HepG2 (cell line): ENCODE data around the gene HES3. TPM values are rescaled to one million over a fixed set of nuclear protein-coding genes. Genes with fewer than 3 reads are reported as not detected.
A peak's percentile ranks its signal among the peaks of the same experiment; 100 is the strongest.

Source experiments
- CHD4 ChIP-seq: fragments of 200-600 bp; sonication (generic); IDR thresholded peaks from 2 replicates; pipeline ENCODE4 v1.7.0; 2017; ENCODE audit warnings: mild to moderate bottlenecking, low read length, borderline replicate concordance
- HNF1A ChIP-seq, 2 experiments: sonication (generic) in 1 of 2; formaldehyde crosslinking in 1 of 2; IDR thresholded peaks; 2 replicates each; pipeline versions ENCODE4 v1.4.0 to v1.6.1; 2016 to 2020; ENCODE audit warnings: borderline replicate concordance in 1 of 2, low read depth in 1 of 2, mild to moderate bottlenecking in 1 of 2, missing genetic modification reagents in 1 of 2
- KDM5A ChIP-seq: fragments of 200-600 bp; sonication (generic); IDR thresholded peaks from 2 replicates; pipeline ENCODE4 v1.7.0; 2018; ENCODE audit warnings: antibody characterized with exemption, mild to moderate bottlenecking, low read length, borderline replicate concordance
- PAF1 ChIP-seq: IDR thresholded peaks from 2 replicates; pipeline ENCODE4 v1.6.1; 2016; ENCODE audit warnings: missing genetic modification reagents, missing compliant biosample characterization
- POGK ChIP-seq: sonication (generic); formaldehyde crosslinking; conservative IDR thresholded peaks from 2 replicates; pipeline ENCODE4 v1.8.0; 2022; ENCODE audit warnings: mild to moderate bottlenecking, moderate library complexity, missing genetic modification reagents
- RELA ChIP-seq: sonication (generic); formaldehyde crosslinking; IDR thresholded peaks from 2 replicates; pipeline ENCODE4 v1.4.0; 2020; ENCODE audit warnings: missing genetic modification reagents
- TARDBP ChIP-seq: sonication (generic); formaldehyde crosslinking; IDR thresholded peaks from 2 replicates; pipeline ENCODE4 v1.8.0; 2022; ENCODE audit warnings: mild to moderate bottlenecking, missing genetic modification reagents
- TSC22D2 ChIP-seq: sonication (generic); formaldehyde crosslinking; IDR thresholded peaks from 2 replicates; pipeline ENCODE4 v1.5.1; 2020; ENCODE audit warnings: missing genetic modification reagents, mild to moderate bottlenecking, borderline replicate concordance
- ZBTB3 ChIP-seq: sonication (generic); formaldehyde crosslinking; IDR thresholded peaks from 2 replicates; pipeline ENCODE4 v1.4.0; 2020; ENCODE audit warnings: low read depth, mild to moderate bottlenecking, moderate library complexity, missing genetic modification reagents, borderline replicate concordance
- ZNF510 ChIP-seq: sonication (generic); formaldehyde crosslinking; IDR thresholded peaks from 2 replicates; pipeline ENCODE4 v1.4.0; 2020; ENCODE audit warnings: low read depth, mild to moderate bottlenecking, missing genetic modification reagents
- ZNF549 ChIP-seq: sonication (generic); formaldehyde crosslinking; IDR thresholded peaks from 2 replicates; pipeline ENCODE4 v1.5.0; 2020; ENCODE audit warnings: missing genetic modification reagents
- ZNF678 ChIP-seq: sonication (generic); formaldehyde crosslinking; IDR thresholded peaks from 2 replicates; pipeline ENCODE4 v1.4.0; 2020; ENCODE audit warnings: mild to moderate bottlenecking, missing genetic modification reagents
- polyA plus RNA-seq, 8 experiments: library from polyadenylated mRNA; depleted of rRNA in 3 of 8; stranded (reverse) in 7 of 8; unstranded in 1 of 8; fragments of >200 nt; fragmentation: Illumina TruSeq in 4 of 8; extraction: Trizol in 4 of 8; gene quantifications; 2 replicates each; pipeline versions ENCODE4 v1.2.1 to v1.2.3, GENCODE V29; 2011 to 2016; ENCODE audit warnings: low read depth in 4 of 8, missing spikeins in 1 of 8, mixed read lengths in 1 of 8; ENCODE audit not compliant: insufficient read depth in 1 of 8
- total RNA-seq, 5 experiments: library from RNA; depleted of rRNA; stranded (reverse); fragments of >200 nt; fragmentation: Illumina TruSeq; extraction: Trizol; gene quantifications; 2 replicates each; pipeline ENCODE4 v1.2.3, GENCODE V29; 2016; ENCODE audit warnings: low read depth in 1 of 5
- TF ChIP-seq, protein P1 (sequence below): sonication (generic); formaldehyde crosslinking; IDR thresholded peaks from 2 replicates; pipeline ENCODE4 v1.5.0; 2020; ENCODE audit warnings: mild to moderate bottlenecking, missing genetic modification reagents
- TF ChIP-seq, protein P2 (sequence below): sonication (generic); formaldehyde crosslinking; IDR thresholded peaks from 2 replicates; pipeline ENCODE4 v1.5.0; 2020; ENCODE audit warnings: missing genetic modification reagents

The HES3 gene
- total and polyA plus RNA-seq, 2 of the 13 experiments (the other 11 are each of a cell fraction or from before 2014, with no cell fraction given): not detected

DNA sequence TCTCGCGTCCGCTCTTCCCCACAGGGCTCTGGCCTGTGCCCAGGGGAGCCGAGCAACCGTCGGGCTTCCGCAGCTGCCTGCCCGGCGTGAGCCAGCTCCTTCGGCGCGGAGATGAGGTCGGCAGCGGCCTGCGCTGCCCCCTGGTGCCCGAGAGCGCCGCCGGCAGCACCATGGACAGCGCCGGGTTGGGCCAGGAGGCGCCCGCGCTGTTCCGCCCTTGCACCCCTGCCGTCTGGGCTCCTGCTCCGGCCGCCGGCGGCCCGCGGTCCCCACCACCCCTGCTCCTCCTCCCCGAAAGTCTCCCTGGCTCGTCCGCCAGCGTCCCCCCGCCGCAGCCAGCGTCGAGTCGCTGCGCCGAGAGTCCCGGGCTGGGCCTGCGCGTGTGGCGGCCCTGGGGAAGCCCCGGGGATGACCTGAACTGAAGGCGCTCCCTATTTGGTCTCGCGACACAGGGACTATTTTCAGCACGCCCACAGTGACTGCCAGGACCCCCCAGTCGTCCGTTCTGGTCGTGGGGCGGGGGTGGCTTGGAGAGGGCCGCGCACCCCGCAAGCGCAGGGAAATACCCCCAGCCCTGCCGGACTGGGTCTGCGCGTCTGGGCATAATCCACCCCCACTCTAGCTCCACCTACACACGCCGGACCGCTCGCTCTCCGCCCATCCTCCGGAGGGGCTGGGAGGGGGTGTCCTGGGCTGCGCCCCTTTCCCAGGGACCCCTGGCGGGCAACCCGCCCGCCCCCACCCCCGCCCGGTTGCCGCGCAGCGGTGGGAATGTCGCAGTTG, 1.3 kb downstream of the HES3 start (continued):
- TF ChIP-seq, protein P1, sequence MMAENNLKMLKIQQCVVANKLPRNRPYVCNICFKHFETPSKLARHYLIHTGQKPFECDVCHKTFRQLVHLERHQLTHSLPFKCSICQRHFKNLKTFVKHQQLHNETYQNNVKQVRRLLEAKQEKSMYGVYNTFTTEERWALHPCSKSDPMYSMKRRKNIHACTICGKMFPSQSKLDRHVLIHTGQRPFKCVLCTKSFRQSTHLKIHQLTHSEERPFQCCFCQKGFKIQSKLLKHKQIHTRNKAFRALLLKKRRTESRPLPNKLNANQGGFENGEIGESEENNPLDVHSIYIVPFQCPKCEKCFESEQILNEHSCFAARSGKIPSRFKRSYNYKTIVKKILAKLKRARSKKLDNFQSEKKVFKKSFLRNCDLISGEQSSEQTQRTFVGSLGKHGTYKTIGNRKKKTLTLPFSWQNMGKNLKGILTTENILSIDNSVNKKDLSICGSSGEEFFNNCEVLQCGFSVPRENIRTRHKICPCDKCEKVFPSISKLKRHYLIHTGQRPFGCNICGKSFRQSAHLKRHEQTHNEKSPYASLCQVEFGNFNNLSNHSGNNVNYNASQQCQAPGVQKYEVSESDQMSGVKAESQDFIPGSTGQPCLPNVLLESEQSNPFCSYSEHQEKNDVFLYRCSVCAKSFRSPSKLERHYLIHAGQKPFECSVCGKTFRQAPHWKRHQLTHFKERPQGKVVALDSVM (CRISPR knock-in tag): peak; percentile 66
- TF ChIP-seq KDM5A (no peak), HNF1A (IDR thresholded peaks at IDR 0.05; ENCODE audit: low read depth) (no peak), HNF1A (CRISPR knock-in tag; IDR thresholded peaks at IDR 0.05; ENCODE audit: borderline replicate concordance) (peak; percentile 68), TARDBP (CRISPR knock-in tag) (peak; percentile 47; the same call in 1 of the 2 replicates), RELA (CRISPR knock-in tag) (peak; percentile 95), ZNF549 (CRISPR knock-in tag) (peak; percentile 91; the same call in 1 of the 2 replicates), ZBTB3 (peak; percentile 59; the same call in 1 of the 2 replicates), CHD4 (no peak), TSC22D2 (CRISPR knock-in tag) (peak; percentile 100), PAF1 (CRISPR knock-in tag) (no peak), ZNF678 (CRISPR knock-in tag) (peak; percentile 98), POGK (CRISPR knock-in tag) (peak; percentile 99), ZNF510 (CRISPR knock-in tag) (peak; percentile 89; the same call in 1 of the 2 replicates)
- TF ChIP-seq, protein P2, sequence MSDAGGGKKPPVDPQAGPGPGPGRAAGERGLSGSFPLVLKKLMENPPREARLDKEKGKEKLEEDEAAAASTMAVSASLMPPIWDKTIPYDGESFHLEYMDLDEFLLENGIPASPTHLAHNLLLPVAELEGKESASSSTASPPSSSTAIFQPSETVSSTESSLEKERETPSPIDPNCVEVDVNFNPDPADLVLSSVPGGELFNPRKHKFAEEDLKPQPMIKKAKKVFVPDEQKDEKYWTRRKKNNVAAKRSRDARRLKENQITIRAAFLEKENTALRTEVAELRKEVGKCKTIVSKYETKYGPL: peak; percentile 95
